GM12891 (cell line): ENCODE results near the gene PLXNC1.

ENCODE experiments used
- DNase-seq: peaks from one replicate; pipeline ENCODE4 v3.0.0; 2011; ENCODE audit warnings: low spot score; ENCODE audit not compliant: insufficient read length
- FAIRE-seq: peaks from 2 replicates; lab custom pipeline; 2011; peaks lifted over from hg19 to GRCh38; lab: Jason Lieb, UNC
- PAX5 ChIP-seq: IDR thresholded peaks from 2 replicates; pipeline ENCODE4 v1.6.1; 2011; ENCODE audit warnings: low read length, moderate library complexity, mild to moderate bottlenecking; ENCODE audit not compliant: insufficient read depth, severe bottlenecking
- POLR2A ChIP-seq: IDR thresholded peaks from 2 replicates; pipeline ENCODE4 v1.6.1; 2011; ENCODE audit warnings: low read depth, low read length, control low read depth
- POLR2AphosphoS5 ChIP-seq: IDR thresholded peaks from 2 replicates; pipeline ENCODE4 v1.6.1; 2011; ENCODE audit warnings: low read depth, low read length, control low read depth
- POU2F2 ChIP-seq: IDR thresholded peaks from 2 replicates; pipeline ENCODE4 v1.6.1; 2011; ENCODE audit warnings: low read depth, mild to moderate bottlenecking, control low read depth, low read length, moderate library complexity
- SPI1 ChIP-seq: IDR thresholded peaks from 2 replicates; pipeline ENCODE4 v1.6.1; 2011; ENCODE audit warnings: low read depth, low read length, control low read depth
- TAF1 ChIP-seq: IDR thresholded peaks from 2 replicates; pipeline ENCODE4 v1.6.1; 2011; ENCODE audit warnings: low read depth, low read length, control low read depth

Gene PLXNC1

DNA sequence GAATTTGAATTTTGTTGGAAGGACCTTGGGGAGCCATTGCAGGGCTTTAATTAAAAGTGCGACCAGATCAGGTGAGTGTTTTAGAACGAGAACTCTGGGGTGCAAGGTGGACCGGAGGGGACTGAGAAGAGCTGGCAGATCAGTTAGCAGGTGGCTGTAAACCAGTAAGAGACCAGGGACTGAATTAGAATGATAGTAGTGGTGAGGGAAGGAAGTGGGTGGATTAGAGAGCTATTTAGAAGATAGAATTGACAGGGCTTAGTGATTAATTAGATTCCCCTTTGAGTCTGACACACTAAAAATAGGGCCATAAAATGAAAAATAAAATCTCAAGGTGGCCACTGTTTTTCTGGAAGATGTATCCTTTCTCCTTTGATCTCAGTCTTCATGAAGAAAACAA lies 44.8 kb downstream of the PLXNC1 start:
- TF ChIP-seq TAF1 (no peak), PAX5 (no peak), POLR2A (no peak), POLR2AphosphoS5 (no peak), SPI1 (no peak), POU2F2 (no peak)
- no peak for FAIRE-seq
- no peak for DNase-seq

- no peak for DNase-seq
- TF ChIP-seq TAF1, result no peak
- TF ChIP-seq POU2F2, result no peak
- no peak for FAIRE-seq
These were observed 47.1 kb downstream of the PLXNC1 start for GRCh38 chr12:94195483-94195882.

GRCh38 chr12:94198469-94198868 lies 50.1 kb downstream of the PLXNC1 start:
- no peak for TF ChIP-seq POLR2A
- TF ChIP-seq TAF1, result no peak
- no peak for TF ChIP-seq POLR2AphosphoS5
- TF ChIP-seq PAX5, result no peak
- TF ChIP-seq POU2F2, result no peak
- no peak for TF ChIP-seq SPI1
- FAIRE-seq (no peak), DNase-seq (no peak)

GRCh38 chr12:94198872-94199271 lies 50.5 kb downstream of the PLXNC1 start:
- no peak for FAIRE-seq
- DNase-seq, result no peak
- TF ChIP-seq SPI1 (no peak), POLR2AphosphoS5 (no peak), POU2F2 (no peak), POLR2A (no peak), PAX5 (no peak), TAF1 (no peak)

- TF ChIP-seq TAF1 (no peak), POLR2A (no peak), PAX5 (no peak), POU2F2 (no peak), SPI1 (no peak), POLR2AphosphoS5 (no peak)
- DNase-seq (no peak), FAIRE-seq (no peak)
These were observed 51.7 kb downstream of the PLXNC1 start for GRCh38 chr12:94200069-94200468.

- TF ChIP-seq POU2F2 (no peak), TAF1 (no peak), SPI1 (no peak), POLR2AphosphoS5 (no peak), POLR2A (no peak), PAX5 (no peak)
- no peak for FAIRE-seq
- no peak for DNase-seq
These were observed 52.3 kb downstream of the PLXNC1 start for GRCh38 chr12:94200695-94201094.

- FAIRE-seq (peak; percentile 77), DNase-seq (no peak)
- no peak for TF ChIP-seq POU2F2
- TF ChIP-seq TAF1, result no peak
- no peak for TF ChIP-seq POLR2A
- TF ChIP-seq POLR2AphosphoS5, result no peak
- no peak for TF ChIP-seq PAX5
- peak; percentile 55; the same call in 1 of the 2 replicates for TF ChIP-seq SPI1
These were observed 54.1 kb downstream of the PLXNC1 start for GRCh38 chr12:94202245-94203180.

DNA sequence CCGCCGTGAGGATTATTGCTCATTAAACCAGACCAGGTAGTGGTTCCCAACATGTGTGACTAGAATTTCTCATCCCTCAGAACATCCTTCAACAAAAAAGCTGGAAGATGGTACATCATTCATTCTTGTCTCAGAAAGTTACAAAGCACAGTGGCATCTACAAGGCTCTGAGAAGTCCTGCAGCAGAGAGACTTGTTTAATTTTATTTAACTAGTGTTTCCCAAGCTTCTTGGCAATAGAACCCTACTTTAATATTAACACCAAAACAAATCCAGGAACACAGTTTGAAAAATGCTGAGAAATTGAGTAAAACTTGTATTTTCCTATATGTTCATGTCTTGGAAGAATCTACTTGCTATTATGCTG lies 54.8 kb downstream of the PLXNC1 start:
- no peak for TF ChIP-seq POU2F2
- no peak for TF ChIP-seq POLR2A

GRCh38 chr12:94203796-94204195 lies 55.4 kb downstream of the PLXNC1 start:
- no peak for FAIRE-seq
- no peak for DNase-seq
- TF ChIP-seq POU2F2 (no peak), PAX5 (no peak), POLR2AphosphoS5 (no peak), POLR2A (no peak), SPI1 (no peak), TAF1 (no peak)

More for the DNA sequence above, 54.8 kb downstream of the PLXNC1 start:
- no peak for DNase-seq
- FAIRE-seq, result no peak
